22Rv1 (cell line): ENCODE measurements around the gene OS9.

Experiments used
- CTCF ChIP-seq: fragments of 450-650 bp; IDR thresholded peaks from 2 replicates; pipeline ENCODE4 v1.5.1; 2017; ENCODE audit warnings: mild to moderate bottlenecking
- ZFX ChIP-seq: fragments of 450-650 bp; IDR thresholded peaks from 2 replicates; pipeline ENCODE4 v1.6.1; 2017; ENCODE audit warnings: antibody characterized with exemption, borderline replicate concordance

DNA sequence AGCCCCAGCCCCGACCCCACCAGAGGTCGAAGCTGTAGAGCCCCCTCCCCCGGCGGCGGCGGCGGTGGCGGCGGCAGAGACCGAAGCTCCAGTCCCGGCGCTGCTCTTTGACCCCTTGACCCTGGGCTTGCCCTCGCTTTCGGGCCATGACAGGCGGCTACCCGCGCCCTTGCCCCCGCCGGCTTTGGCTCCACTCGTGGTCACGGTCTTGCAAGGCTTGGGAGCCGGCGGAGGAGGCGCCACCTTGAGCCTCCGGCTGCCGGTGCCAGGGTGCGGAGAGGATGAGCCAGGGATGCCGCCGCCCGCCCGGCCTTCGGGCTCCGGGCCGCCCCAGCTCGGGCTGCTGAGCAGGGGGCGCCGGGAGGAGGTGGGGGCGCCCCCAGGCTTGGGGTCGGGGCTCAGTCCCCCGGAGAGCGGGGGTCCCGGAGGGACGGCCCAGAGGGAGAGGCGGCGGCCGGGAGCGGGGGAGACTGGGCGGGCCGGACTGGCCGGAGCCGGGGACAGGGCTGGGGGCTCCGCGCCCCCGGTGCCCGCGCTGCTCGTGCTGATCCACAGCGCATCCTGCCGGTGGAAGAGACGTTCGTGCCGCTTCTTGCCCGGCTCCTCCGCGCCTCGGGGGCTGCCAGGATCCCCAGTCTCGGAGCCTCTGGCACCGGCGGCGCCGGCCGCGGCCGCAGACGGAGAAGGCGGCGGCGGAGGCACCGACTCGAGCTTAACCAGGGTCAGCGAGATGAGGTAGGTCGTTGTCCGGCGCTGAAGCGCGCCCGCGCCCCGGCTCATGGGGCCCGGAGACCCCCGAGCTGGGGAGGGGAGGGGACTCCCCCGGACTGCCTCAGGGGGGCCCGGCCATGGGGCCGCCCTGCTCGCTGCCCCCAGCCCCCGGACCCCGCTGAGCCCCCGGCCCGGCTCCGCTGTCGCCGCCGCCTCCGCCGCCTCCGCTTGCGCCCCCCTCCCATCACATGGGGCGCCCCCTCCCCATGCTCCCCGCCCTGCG lies 43.8 kb downstream of the OS9 start:
- TF ChIP-seq CTCF (peak; percentile 75), ZFX (no peak)
